Fibroblast of the aortic adventitia (primary cell): ENCODE data around the gene ABCG1. TPM values are rescaled to one million over a fixed set of nuclear protein-coding genes. Genes with fewer than 3 reads are reported as not detected.

Experiments used
- DNase-seq: peaks from one replicate; pipeline ENCODE4 v3.0.0-alpha.2; 2010; ENCODE audit warnings: low read depth
- H3K4me3 ChIP-seq: 2 replicates; pipeline ENCODE4 v1.5.1; 2011; ENCODE audit warnings: low read depth, mild to moderate bottlenecking, control low read depth, low read length, moderate library complexity
- total RNA-seq: library from RNA; depleted of rRNA; stranded (reverse); fragments of >200 nt; gene quantifications from 2 replicates; pipeline ENCODE4 v1.2.3, GENCODE V29; 2012; ENCODE audit warnings: low replicate concordance
- TF ChIP-seq, protein P1 (sequence below): IDR thresholded peaks from 2 replicates; pipeline ENCODE4 v1.5.1; 2011; ENCODE audit warnings: mild to moderate bottlenecking, low read length, control low read depth, inconsistent platforms; ENCODE audit not compliant: insufficient read depth

ABCG1 gene
- total RNA-seq, 1 donor, result 0.09 TPM

DNA sequence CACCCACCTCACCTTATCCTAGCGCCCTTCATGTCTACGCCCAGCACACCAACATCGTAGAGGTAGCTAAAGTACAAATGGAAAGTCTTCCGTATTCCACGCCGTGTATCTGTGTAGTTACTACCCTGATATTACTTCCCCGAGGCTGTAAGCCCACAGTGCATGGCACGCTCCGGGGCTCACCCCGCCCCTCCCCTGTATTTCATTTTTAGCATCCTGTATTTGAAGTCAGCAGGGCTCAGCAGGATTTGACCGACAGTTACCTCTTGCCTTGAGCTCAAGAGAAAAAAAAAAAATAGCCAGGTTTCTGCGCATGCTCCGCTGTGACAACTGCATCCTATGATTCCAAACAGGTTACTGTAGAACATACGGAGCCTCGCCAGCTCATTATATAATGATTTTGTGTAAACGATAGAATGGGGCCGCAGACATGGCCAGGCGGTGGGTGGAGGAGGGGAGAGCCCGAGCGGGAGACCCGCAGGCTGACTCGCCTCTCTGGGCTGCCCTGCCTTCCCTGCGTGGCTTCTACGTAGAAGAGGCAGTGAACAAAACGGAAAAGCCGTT is 1.3 kb downstream of the ABCG1 start:
- DNase-seq, result peak; percentile 70
- peak overlapping the region; percentile 55 for H3K4me3 ChIP-seq
- TF ChIP-seq, protein P1, sequence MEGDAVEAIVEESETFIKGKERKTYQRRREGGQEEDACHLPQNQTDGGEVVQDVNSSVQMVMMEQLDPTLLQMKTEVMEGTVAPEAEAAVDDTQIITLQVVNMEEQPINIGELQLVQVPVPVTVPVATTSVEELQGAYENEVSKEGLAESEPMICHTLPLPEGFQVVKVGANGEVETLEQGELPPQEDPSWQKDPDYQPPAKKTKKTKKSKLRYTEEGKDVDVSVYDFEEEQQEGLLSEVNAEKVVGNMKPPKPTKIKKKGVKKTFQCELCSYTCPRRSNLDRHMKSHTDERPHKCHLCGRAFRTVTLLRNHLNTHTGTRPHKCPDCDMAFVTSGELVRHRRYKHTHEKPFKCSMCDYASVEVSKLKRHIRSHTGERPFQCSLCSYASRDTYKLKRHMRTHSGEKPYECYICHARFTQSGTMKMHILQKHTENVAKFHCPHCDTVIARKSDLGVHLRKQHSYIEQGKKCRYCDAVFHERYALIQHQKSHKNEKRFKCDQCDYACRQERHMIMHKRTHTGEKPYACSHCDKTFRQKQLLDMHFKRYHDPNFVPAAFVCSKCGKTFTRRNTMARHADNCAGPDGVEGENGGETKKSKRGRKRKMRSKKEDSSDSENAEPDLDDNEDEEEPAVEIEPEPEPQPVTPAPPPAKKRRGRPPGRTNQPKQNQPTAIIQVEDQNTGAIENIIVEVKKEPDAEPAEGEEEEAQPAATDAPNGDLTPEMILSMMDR, result no peak

DNA sequence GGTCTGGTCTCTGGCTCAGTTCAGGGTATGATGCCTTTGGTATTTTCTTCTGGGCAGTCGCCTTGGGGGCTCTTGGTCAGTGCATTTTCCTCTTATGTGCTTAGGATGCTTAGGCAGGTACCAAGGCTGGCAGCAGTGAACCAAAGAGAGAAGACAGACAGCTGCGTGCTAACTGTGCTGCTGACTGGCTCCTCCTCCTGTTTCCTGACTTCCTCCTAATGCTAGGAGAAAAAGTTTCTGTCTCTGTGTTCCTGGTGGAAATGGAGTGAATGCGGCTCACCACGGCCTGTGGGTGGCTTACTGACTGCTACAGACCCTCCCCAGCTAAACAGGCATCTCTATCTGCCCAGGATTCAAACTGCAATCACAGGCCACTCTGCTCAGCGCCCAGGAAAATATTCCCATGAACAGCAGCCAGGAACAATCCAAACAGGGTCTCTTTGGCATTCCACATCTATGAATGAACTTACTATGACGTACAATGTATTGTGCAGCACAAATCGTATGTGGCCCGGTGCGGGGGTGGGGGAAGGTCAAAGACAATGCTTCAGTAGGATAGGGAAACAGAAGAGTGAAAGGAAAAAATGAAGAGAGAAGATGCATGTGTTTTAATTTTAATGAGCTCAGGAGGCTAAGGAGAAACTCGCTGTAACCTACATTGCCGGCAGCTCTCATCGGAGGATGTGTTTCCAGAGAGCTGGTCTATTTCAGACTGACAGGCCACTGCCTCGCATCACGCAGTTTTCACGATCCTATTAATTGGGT is 2.8 kb downstream of the ABCG1 start:
- peak; percentile 63 for DNase-seq
- no peak overlapping the region for H3K4me3 ChIP-seq

DNA sequence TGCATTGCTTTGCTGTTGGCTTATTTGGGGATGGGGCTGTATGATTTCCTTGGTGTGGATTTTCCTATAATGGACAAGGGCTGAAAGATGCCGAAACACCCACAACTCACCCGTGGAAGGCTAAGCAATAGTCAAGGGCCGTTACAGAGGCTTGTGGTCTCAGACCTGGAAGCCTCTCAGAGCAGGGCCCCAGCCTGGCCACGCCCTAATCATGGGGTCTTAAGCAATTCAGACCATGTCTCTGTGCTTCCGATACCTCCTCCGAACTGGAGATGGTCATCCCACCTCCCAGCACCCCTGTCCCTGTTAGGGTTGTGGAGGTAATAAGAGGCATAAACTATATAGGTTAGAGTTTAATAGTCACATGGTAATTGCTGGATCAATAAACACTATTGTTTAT is 3.4 kb downstream of the ABCG1 start:
- H3K4me3 ChIP-seq, result no peak overlapping the region
- no peak for DNase-seq
- TF ChIP-seq, protein P1, result no peak

More for the DNA sequence above, 2.8 kb downstream of the ABCG1 start:
- TF ChIP-seq, protein P1, result no peak

DNA sequence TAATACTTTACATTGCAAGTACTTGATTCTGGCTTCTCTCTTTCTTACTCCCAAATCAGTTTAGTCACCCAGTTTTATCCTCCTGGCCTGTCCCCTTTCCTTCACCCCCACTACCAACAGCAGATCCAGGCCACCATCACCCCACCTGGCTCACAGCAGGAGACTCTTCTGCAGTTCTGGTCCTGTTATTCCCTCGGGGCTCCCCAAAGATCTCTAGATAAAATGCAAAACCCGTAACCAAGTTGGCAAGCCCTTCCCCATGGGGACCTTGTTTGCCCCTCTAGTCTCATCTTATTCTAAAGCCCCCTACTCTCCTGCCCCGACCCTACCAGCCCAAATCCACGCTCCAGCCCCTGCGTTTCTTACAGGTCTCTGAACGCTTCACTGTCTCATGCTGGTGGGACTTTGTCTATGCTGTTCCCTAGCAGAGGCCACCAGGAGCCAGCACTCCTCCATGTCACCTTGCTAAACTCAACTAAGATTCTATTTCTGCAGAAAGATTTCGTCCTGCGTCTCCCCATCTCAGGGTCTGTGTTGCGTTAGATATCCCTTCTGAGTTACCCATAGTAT is 4.0 kb downstream of the ABCG1 start:
- H3K4me3 ChIP-seq, result no peak overlapping the region
- TF ChIP-seq, protein P1, result no peak
- DNase-seq, result no peak

DNA sequence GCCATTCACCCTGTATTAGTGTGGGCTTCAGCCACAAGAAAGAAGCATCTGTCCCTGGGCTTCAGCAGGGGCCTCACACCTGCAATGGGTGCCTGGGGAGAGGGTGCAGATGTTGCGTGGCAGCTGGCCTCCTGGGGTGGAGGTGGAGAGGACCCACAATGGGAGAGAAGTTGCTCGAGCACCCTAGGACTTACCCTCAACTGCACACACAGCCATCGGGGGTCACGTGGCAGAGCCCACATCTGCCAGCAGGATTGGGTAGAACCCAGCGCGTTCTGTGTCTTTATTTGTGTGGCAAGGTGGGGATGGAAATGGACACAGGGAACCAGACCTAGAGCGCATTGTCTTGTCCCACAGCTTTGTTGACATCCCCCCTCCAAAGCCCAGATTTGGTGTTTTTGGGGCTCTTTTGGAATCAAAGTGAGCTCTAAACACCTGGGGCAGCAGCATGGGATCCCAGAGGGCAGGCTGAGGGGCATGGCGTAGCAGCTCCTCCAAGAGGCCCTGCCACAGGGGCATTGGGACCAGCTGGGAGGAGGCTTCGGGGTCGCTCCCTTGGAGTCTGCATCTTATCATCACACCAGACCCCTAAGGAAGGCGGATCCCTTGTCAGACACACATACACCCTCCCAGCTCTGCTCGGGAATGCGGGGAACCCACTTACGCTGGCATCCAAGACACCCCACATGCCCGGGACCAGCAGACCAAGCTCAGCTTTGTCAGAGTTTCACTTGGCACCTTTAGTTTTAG is 5.1 kb downstream of the ABCG1 start:
- TF ChIP-seq, protein P1, result no peak
- H3K4me3 ChIP-seq, result no peak overlapping the region
- no peak for DNase-seq

DNA sequence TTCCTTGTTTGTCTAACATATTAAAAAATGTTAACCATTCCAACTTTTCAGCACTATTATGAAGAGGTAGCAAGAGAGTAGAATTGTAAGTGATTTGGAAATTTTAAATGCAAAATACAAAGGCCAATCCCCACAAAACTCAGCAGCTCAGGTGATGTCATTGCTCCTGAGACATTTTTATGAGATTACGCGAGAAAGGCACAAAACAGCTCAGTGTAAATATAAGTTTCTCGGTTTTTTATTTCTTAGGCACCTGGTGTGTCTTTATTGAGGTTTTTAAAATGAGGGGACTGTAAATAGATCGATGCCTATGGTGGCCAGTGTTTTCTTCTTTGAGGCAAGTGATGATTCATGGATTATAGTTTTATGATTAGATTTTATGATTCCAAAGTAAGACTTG is 6.1 kb downstream of the ABCG1 start:
- no peak overlapping the region for H3K4me3 ChIP-seq
- DNase-seq, result no peak
- TF ChIP-seq, protein P1, result no peak
